GM18951 (cell line): Measurements from ENCODE around the gene CELF6.

Experiments used
- POLR2A ChIP-seq: IDR thresholded peaks from 4 replicates; pipeline ENCODE4 v1.6.1; 2011; ENCODE audit warnings: mild to moderate bottlenecking; ENCODE audit not compliant: insufficient read length, insufficient read depth; ENCODE audit errors: extremely low read depth
- in situ Hi-C: fragments of 300-500 bp; cut with MboI; formaldehyde crosslinking; loops from one replicate; pipeline ENCODE4 v1.12.0; 2022; ENCODE audit warnings: low sequenced_read_pairs, mixed read lengths, inconsistent platforms; ENCODE audit not compliant: unreplicated experiment

The CELF6 gene

GRCh38 chr15:72319985-72320671 is at the start of gene CELF6:
CELF6 (minus strand) TSS chr15:72320157; CDS start chr15:72319874, 283 bp downstream.
- in situ Hi-C loops: no loop called here
- no peak for TF ChIP-seq POLR2A

- in situ Hi-C loops: no loop called here
Measured at GRCh38 chr15:72368899-72369298, 48.9 kb upstream of the CELF6 start.

GRCh38 chr15:72368325-72368724 is 48.4 kb upstream of the CELF6 start:
- in situ Hi-C loops: no loop called here

More at GRCh38 chr15:72368899-72369298, 48.9 kb upstream of the CELF6 start:
- no peak for TF ChIP-seq POLR2A

GRCh38 chr15:72365844-72366243 is 45.9 kb upstream of the CELF6 start:
- in situ Hi-C loops: no loop called here
- no peak for TF ChIP-seq POLR2A

More at GRCh38 chr15:72368325-72368724, 48.4 kb upstream of the CELF6 start:
- TF ChIP-seq POLR2A: no peak

- TF ChIP-seq POLR2A: no peak
- in situ Hi-C loops: no loop called here
Measured at GRCh38 chr15:72361176-72361575, 41.2 kb upstream of the CELF6 start.

DNA sequence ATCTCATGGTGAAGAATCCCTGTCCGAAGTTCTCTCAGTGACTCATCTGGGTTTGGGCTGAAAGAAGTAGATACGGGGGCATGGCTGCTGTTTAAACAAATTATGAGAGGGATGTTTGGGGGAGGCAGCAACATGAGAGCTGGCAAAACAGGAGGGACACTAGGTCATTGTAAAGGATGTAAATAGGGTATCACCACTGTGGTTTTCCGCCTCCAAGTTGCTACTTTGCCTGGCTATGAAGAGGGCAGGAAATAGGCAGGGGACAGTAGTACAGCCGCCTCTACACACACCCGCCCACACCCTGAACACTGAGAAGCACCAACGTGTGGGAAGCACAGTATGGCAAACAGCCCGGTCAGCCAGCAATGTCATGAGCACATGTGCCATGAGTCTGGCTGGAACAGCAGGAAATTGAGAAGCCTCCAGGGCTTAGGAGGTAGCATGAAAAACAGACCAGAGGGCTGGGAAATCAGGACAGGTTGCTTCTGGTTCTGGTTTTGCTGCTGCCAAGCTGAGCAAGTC is 38.8 kb upstream of the CELF6 start:
- TF ChIP-seq POLR2A: no peak
- in situ Hi-C loops: no loop called here

- in situ Hi-C loops: no loop called here
Measured at GRCh38 chr15:72358121-72358520, 38.2 kb upstream of the CELF6 start.

DNA sequence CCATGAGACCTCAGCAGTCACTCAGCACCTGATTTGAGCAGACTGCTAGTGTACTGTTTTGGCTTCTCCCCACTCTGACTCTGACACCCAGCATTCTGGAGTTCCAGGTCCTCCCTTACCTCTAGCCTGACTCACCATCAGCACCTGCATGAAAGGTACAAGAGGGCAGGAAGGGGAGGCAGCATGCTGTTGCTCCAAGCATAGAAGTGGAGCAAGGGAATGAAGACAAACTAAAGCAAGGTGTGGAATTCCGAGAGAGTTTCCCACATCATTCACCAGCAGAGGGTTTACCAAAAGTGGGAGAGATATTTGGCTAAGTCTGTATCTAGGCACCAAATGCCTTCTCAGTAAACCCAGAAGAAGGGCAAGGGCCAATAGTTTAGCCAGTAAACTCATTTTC is 34.5 kb upstream of the CELF6 start:
- in situ Hi-C loops: no loop called here
- no peak for TF ChIP-seq POLR2A

More at GRCh38 chr15:72358121-72358520, 38.2 kb upstream of the CELF6 start:
- no peak for TF ChIP-seq POLR2A

DNA sequence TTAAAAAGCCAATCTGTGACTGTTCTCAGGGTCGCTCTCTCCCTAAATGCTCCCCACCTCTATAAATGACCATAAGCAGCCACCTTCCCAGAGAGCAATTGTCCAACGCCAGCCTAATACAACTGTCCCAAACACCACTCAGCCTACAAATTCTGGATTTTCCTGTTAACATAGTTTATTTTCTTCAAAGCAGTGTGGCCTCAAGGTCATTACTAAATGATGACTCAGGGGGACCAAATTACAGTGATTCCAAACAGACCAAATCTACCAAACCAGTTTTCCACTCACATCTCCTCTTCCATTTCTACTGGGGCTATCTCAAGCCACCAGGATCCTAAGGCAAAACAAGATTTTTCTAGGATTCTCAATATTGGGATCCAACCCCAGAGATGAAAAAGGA is 33.3 kb upstream of the CELF6 start:
- no peak for TF ChIP-seq POLR2A
- in situ Hi-C loops: no loop called here

- TF ChIP-seq POLR2A: no peak
- in situ Hi-C loops: no loop called here
Measured at GRCh38 chr15:72345806-72346205, 25.8 kb upstream of the CELF6 start.

DNA sequence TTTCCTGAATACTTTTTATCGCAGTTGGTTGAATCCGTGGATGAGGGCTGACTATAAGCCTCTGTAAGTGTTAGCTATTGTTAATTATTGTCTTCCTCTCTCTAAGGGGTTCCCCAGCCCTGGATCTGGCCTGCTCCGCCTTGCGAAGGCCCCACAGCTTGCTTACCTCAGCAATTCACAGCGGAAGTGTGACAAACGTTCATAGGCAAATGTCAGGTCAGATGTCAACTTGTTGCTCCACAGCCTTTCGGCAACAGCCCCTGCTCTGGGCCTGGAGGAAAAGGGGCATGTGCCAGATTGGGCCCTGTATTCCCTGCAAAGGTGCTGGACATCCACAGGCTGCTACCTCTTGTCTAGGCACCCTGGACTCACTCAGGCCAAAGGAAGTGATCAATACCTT is 25.3 kb upstream of the CELF6 start:
- in situ Hi-C loops: no loop called here
- TF ChIP-seq POLR2A: no peak

- in situ Hi-C loops: no loop called here
- no peak for TF ChIP-seq POLR2A
Measured at GRCh38 chr15:72344602-72345001, 24.6 kb upstream of the CELF6 start.

DNA sequence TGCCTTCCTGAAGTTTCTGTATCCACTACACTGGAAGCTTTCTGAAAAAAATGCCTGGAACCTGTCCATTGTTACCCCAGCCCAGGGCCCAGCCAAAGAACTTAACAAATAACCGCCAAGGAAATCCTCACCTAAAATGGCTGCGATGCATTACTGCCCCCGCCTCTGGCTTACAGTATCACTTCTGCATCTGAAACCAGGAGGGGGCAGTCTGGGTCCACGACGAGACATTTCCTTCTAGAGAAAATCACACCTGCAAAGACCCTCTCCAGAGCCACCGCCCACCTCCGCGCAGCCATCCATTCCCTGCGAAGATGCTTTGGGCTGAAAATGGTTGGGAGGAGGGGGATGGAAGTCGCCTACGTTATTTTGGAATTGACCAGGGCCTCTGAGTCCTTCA is 22.4 kb upstream of the CELF6 start:
- in situ Hi-C loops: no loop called here
- no peak for TF ChIP-seq POLR2A

GRCh38 chr15:72341361-72341760 is 21.4 kb upstream of the CELF6 start:
- in situ Hi-C loops: no loop called here

More at GRCh38 chr15:72341361-72341760, 21.4 kb upstream of the CELF6 start:
- no peak for TF ChIP-seq POLR2A
